Cardiac muscle cell (in vitro differentiated cells and primary cell): ENCODE data around the gene CNTN5. TPM values are rescaled to one million over a fixed set of nuclear protein-coding genes. Genes with fewer than 3 reads are reported as not detected.

Experiments
- DNase-seq, 2 donors: peaks; one replicate each; pipeline versions ENCODE4 v3.0.0 to v3.0.0-alpha.2; 2010 to 2017; ENCODE audit warnings: low read depth in 1 of 2, low spot score in 1 of 2
- H3K27ac ChIP-seq: fragments of 200-600 bp; sonication (generic); 2 replicates; pipeline ENCODE4 v1.5.1; 2016
- H3K27me3 ChIP-seq: fragments of 200-600 bp; sonication (generic); 2 replicates; pipeline ENCODE4 v1.6.0; 2016; ENCODE audit warnings: control low read depth
- H3K36me3 ChIP-seq: fragments of 200-600 bp; sonication (generic); 2 replicates; pipeline ENCODE4 v1.5.1; 2016; ENCODE audit warnings: control low read depth
- H3K4me1 ChIP-seq: fragments of 200-600 bp; sonication (generic); 2 replicates; pipeline ENCODE4 v1.8.1; 2017; ENCODE audit warnings: low read depth, mild to moderate bottlenecking, mixed run types
- H3K4me3 ChIP-seq: fragments of 200-600 bp; sonication (generic); 2 replicates; pipeline ENCODE4 v1.5.1; 2016; ENCODE audit warnings: mild to moderate bottlenecking
- H3K9me3 ChIP-seq: fragments of 200-600 bp; sonication (generic); 2 replicates; pipeline ENCODE4 v1.5.1; 2017; ENCODE audit warnings: low read depth, mild to moderate bottlenecking, control low read depth
- polyA plus RNA-seq: library from polyadenylated mRNA; unstranded; fragments of >200 nt; fragmentation: Nextera tagmentation; extraction: Ambion mirVana; gene quantifications from 2 replicates; pipeline ENCODE4 v1.2.1, GENCODE V29; 2016
- total RNA-seq: library from RNA; depleted of rRNA; stranded (reverse); fragments of >200 nt; gene quantifications from 2 replicates; pipeline ENCODE4 v1.2.3, GENCODE V29; 2016
- TF ChIP-seq, protein P1 (sequence below): IDR thresholded peaks from 2 replicates; pipeline ENCODE4 v1.5.1; 2012; ENCODE audit warnings: low read depth, mild to moderate bottlenecking, low read length

Gene CNTN5
- total and polyA plus RNA-seq, 2 experiments from 2014 or later, result 30.0 to 41.3 TPM

DNA sequence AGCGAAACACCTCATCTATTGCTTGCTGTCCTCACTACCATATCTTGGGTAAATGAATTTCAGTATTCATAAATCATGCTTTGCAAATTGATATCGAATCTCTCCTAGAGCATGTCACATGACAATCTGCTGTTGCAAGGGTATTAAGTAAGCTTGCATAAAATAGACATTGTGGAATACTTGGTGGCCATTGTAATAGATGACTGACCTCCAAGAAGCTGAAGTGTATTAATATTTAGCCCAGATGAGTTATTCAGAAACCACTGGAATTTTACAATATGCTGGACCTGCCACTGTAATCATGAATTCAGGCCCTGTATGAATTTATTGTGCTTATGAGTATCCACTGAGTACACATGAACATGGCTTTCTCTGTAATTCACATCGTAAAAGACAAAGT is 1376.7 kb downstream of the CNTN5 start:
- Histone ChIP-seq H3K36me3 (no peaks in the 10 kb centered on the region), H3K9me3 (no peaks in the 10 kb centered on the region), H3K4me3 (no peak overlapping the region), H3K4me1 (peaks cover 1% of the 10 kb centered on the region), H3K27ac (no peak overlapping the region), H3K27me3 (no peaks in the 10 kb centered on the region)
- TF ChIP-seq, protein P1, sequence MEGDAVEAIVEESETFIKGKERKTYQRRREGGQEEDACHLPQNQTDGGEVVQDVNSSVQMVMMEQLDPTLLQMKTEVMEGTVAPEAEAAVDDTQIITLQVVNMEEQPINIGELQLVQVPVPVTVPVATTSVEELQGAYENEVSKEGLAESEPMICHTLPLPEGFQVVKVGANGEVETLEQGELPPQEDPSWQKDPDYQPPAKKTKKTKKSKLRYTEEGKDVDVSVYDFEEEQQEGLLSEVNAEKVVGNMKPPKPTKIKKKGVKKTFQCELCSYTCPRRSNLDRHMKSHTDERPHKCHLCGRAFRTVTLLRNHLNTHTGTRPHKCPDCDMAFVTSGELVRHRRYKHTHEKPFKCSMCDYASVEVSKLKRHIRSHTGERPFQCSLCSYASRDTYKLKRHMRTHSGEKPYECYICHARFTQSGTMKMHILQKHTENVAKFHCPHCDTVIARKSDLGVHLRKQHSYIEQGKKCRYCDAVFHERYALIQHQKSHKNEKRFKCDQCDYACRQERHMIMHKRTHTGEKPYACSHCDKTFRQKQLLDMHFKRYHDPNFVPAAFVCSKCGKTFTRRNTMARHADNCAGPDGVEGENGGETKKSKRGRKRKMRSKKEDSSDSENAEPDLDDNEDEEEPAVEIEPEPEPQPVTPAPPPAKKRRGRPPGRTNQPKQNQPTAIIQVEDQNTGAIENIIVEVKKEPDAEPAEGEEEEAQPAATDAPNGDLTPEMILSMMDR, result no peak
- DNase-seq, result no peak

- peak overlapping the region; percentile 91 for H3K27ac ChIP-seq
- TF ChIP-seq, protein P1, result no peak
- peak; percentile 12 to 42 for DNase-seq
- peaks cover 11% of the 10 kb centered on the region for H3K4me1 ChIP-seq
- no peaks in the 10 kb centered on the region for H3K9me3 ChIP-seq
- H3K27me3 ChIP-seq, result no peaks in the 10 kb centered on the region
- H3K36me3 ChIP-seq, result no peaks in the 10 kb centered on the region
- no peak overlapping the region for H3K4me3 ChIP-seq
Observed at GRCh38 chr11:100403816-100404215, 1383.1 kb downstream of the CNTN5 start.

- TF ChIP-seq, protein P1, result no peak
Observed at GRCh38 chr11:100404907-100405306, 1384.2 kb downstream of the CNTN5 start.

More at GRCh38 chr11:100404907-100405306, 1384.2 kb downstream of the CNTN5 start:
- peaks cover 11% of the 10 kb centered on the region for H3K4me1 ChIP-seq
- no peaks in the 10 kb centered on the region for H3K9me3 ChIP-seq
- peak overlapping the region; percentile 91 for H3K27ac ChIP-seq
- no peaks in the 10 kb centered on the region for H3K36me3 ChIP-seq
- no peak overlapping the region for H3K4me3 ChIP-seq
- no peak for DNase-seq
- H3K27me3 ChIP-seq, result no peaks in the 10 kb centered on the region
